K562 (cell line): Measurements from ENCODE around the gene KDELR3. TPM values are rescaled to one million over a fixed set of nuclear protein-coding genes. Genes with fewer than 3 reads are reported as not detected.

ENCODE experiments used
- ATAC-seq: fragments of 200-7000 bp; cut with Tn5 transposase; 3 replicates; pipeline ENCODE4 v1.9.1; 2020; ENCODE audit warnings: moderate library complexity
- BruUV-seq: library from RNA; stranded (reverse); fragments of 400-500 nt; replicated peaks from 2 replicates; lab custom pipeline; 2021; lab: Mats Ljungman, UMichigan
- CTCF ChIA-PET: fragments of 300-600 bp; formaldehyde crosslinking; extraction: SDS; loops from one replicate; lab custom pipeline; 2021; ENCODE audit warnings: low intra/inter-chr PET ratio; lab: Yijun Ruan, JAX
- POLR2A ChIA-PET: fragments of 300-600, 350-650 bp; sonication (Branson Sonifier 250); formaldehyde crosslinking; extraction: SDS; loops from one replicate; lab custom pipeline; 2021; ENCODE audit warnings: antibody characterized with exemption, inconsistent platforms; lab: Yijun Ruan, JAX
- DNase-seq, 4 experiments: peaks; one replicate each; pipeline versions ENCODE4 v3.0.0 to v3.0.0-alpha.2; 2011 to 2018; ENCODE audit warnings: low spot score in 3 of 4, mixed read lengths in 3 of 4; ENCODE audit errors: extremely low read depth in 1 of 4
- FAIRE-seq: peaks from 2 replicates; lab custom pipeline; 2011; peaks lifted over from hg19 to GRCh38; lab: Jason Lieb, UNC
- H2AFZ ChIP-seq: 2 replicates; pipeline ENCODE4 v1.6.0; 2011; ENCODE audit warnings: low read depth, low read length, control low read depth, inconsistent platforms
- H3K27ac ChIP-seq: fragments of 200-600 bp; 3 replicates; pipeline ENCODE4 v1.8.0; 2011; ENCODE audit warnings: low read depth, mild to moderate bottlenecking, control low read depth, inconsistent platforms, low read length, moderate library complexity, mixed read lengths; ENCODE audit errors: extremely low read depth
- H3K27me3 ChIP-seq, 2 experiments: fragments of 300-600 bp in 1 of 2; 2 replicates in 1 of 2; 3 replicates in 1 of 2; pipeline versions ENCODE4 v1.6.0 to v1.8.0; 2011; ENCODE audit warnings: inconsistent platforms in 2 of 2, low read length in 2 of 2, mild to moderate bottlenecking in 1 of 2, mixed read lengths in 1 of 2, moderate library complexity in 1 of 2; ENCODE audit not compliant: control insufficient read depth in 2 of 2, insufficient read depth in 2 of 2
- H3K36me3 ChIP-seq: fragments of 300-600 bp; 3 replicates; pipeline ENCODE4 v1.8.0; 2011; ENCODE audit warnings: mild to moderate bottlenecking, low read length, inconsistent platforms; ENCODE audit not compliant: control insufficient read depth, insufficient read depth
- H3K4me1 ChIP-seq, 2 experiments: fragments of 200-600 bp in 1 of 2; replicated peaks in 1 of 2; 2 replicates in 1 of 2; 3 replicates in 1 of 2; pipeline versions ENCODE4 v1.5.1 to v1.8.0; 2011; ENCODE audit warnings: inconsistent platforms in 2 of 2, low read length in 2 of 2, mild to moderate bottlenecking in 1 of 2, mixed read lengths in 1 of 2, moderate library complexity in 1 of 2; ENCODE audit not compliant: control insufficient read depth in 2 of 2, insufficient read depth in 2 of 2
- H3K4me2 ChIP-seq: 2 replicates; pipeline ENCODE4 v1.6.1; 2011; ENCODE audit warnings: low read length, control low read depth, inconsistent platforms, mixed read lengths; ENCODE audit not compliant: insufficient read depth
- H3K4me3 ChIP-seq: fragments of 200-600 bp; sonication (generic), shearing (Covaris generic); 2 replicates; pipeline ENCODE4 v1.5.1; 2016; ENCODE audit warnings: control low read depth, inconsistent platforms
- H3K79me2 ChIP-seq: fragments of 200-600 bp; 3 replicates; pipeline ENCODE4 v1.8.0; 2011; ENCODE audit warnings: low read length, inconsistent platforms; ENCODE audit not compliant: control insufficient read depth, insufficient read depth
- H3K9ac ChIP-seq, 2 experiments: 2 replicates each; pipeline versions ENCODE4 v1.6.0 to v1.6.1; 2011; ENCODE audit warnings: low read depth in 2 of 2, low read length in 2 of 2, control low read depth in 1 of 2, inconsistent platforms in 1 of 2, mild to moderate bottlenecking in 1 of 2, mixed read lengths in 1 of 2; ENCODE audit not compliant: insufficient read depth in 1 of 2
- H3K9me1 ChIP-seq: one replicate; pipeline ENCODE4 v1.6.0; 2011; ENCODE audit warnings: inconsistent platforms, mild to moderate bottlenecking, low read length, moderate library complexity; ENCODE audit not compliant: control insufficient read depth, insufficient read depth
- H3K9me3 ChIP-seq: replicated peaks from 2 replicates; pipeline ENCODE4 v1.5.1; 2011; ENCODE audit warnings: low read depth, low read length, inconsistent platforms; ENCODE audit not compliant: control insufficient read depth, insufficient read depth
- H4K20me1 ChIP-seq: replicated peaks from 2 replicates; pipeline ENCODE4 v1.6.1; 2011; ENCODE audit warnings: low read length, inconsistent platforms, mixed read lengths; ENCODE audit not compliant: control insufficient read depth, insufficient read depth
- FOXO4 ChIP-seq: fragments of 450-650 bp; formaldehyde crosslinking; IDR thresholded peaks from 2 replicates; pipeline ENCODE4 v1.4.0; 2020; ENCODE audit warnings: mild to moderate bottlenecking, moderate library complexity
- GABPB2 ChIP-seq: fragments of 250-450 bp; sonication (Bioruptor Pico); conservative IDR thresholded peaks from 2 replicates; pipeline ENCODE4 v1.5.1; 2021; ENCODE audit warnings: mild to moderate bottlenecking
- KDM2B ChIP-seq: fragments of 250-450 bp; sonication (Bioruptor Pico); IDR thresholded peaks from 2 replicates; pipeline ENCODE4 v1.8.0; 2021; ENCODE audit warnings: mild to moderate bottlenecking, moderate library complexity
- MAFF ChIP-seq: IDR thresholded peaks from 2 replicates; pipeline ENCODE4 v1.6.1; 2012; ENCODE audit warnings: low read length, improper control_type of control experiment
- MED1 ChIP-seq: sonication (generic); formaldehyde crosslinking; IDR thresholded peaks from 2 replicates; pipeline ENCODE4 v1.8.1; 2023; ENCODE audit warnings: missing genetic modification reagents, borderline replicate concordance
- PTBP1 ChIP-seq: fragments of 200-400 bp; formaldehyde crosslinking; IDR thresholded peaks from 2 replicates; pipeline ENCODE4 v1.6.1; 2017; ENCODE audit warnings: low read depth, low read length
- SMAD3 ChIP-seq: fragments of 450-650 bp; formaldehyde crosslinking; conservative IDR thresholded peaks from 2 replicates; pipeline ENCODE4 v1.4.0; 2020; ENCODE audit warnings: mild to moderate bottlenecking
- SNRNP70 ChIP-seq: fragments of 200-400 bp; formaldehyde crosslinking; optimal IDR thresholded peaks from 2 replicates; pipeline ENCODE3; 2017; ENCODE audit warnings: low read depth, low read length
- TEAD1 ChIP-seq, 2 experiments: fragments of 450-650 bp in 1 of 2; sonication (generic) in 1 of 2; formaldehyde crosslinking; IDR thresholded peaks; 2 replicates each; pipeline versions ENCODE4 v1.4.0 to v1.8.0; 2020 to 2022; ENCODE audit warnings: mild to moderate bottlenecking in 2 of 2, missing genetic modification reagents in 1 of 2
- TGIF2 ChIP-seq: sonication (generic); formaldehyde crosslinking; IDR thresholded peaks from 2 replicates; pipeline ENCODE4 v1.8.1; 2022; ENCODE audit warnings: mild to moderate bottlenecking, missing genetic modification reagents, moderate library complexity
- TSHZ1 ChIP-seq: fragments of 250-450 bp; sonication (Bioruptor Pico); IDR thresholded peaks from 2 replicates; pipeline ENCODE4 v1.4.0; 2020; ENCODE audit warnings: mild to moderate bottlenecking, moderate library complexity
- ZNF143 ChIP-seq: sonication (generic); formaldehyde crosslinking; IDR thresholded peaks from 2 replicates; pipeline ENCODE4 v1.9.0; 2022; ENCODE audit warnings: mild to moderate bottlenecking, missing genetic modification reagents
- ZNF431 ChIP-seq: sonication (generic); formaldehyde crosslinking; IDR thresholded peaks from 2 replicates; pipeline ENCODE4 v1.8.0; 2022; ENCODE audit warnings: mild to moderate bottlenecking, missing genetic modification reagents
- WGBS: fragments of 100-300 bp; shearing (Covaris generic); methylation state at CpG from one replicate; pipeline ENCODE4 v1.1.6; 2016; ENCODE audit warnings: low coverage, mixed read lengths; ENCODE audit not compliant: insufficient coverage; ENCODE audit errors: missing lambda C conversion rate; 5-methylcytosine and 5-hydroxymethylcytosine counted together
- in situ Hi-C: fragments of 300-500 bp; cut with MboI; formaldehyde crosslinking; loops from 4 replicates; pipeline ENCODE4 v1.15.0; 2018; ENCODE audit warnings: inconsistent platforms, mixed read lengths
- intact Hi-C: fragments of 100-400 bp; cut with micrococcal nuclease; formaldehyde crosslinking; loops from 2 replicates; pipeline ENCODE4 v1.14.2; 2022
- polyA plus RNA-seq, 8 experiments: library from polyadenylated mRNA; depleted of rRNA in 4 of 8; stranded (reverse) in 5 of 8; unstranded in 3 of 8; fragments of >200 nt; fragmentation: Nextera tagmentation in 2 of 8; fragmentation: Illumina TruSeq in 1 of 8; extraction: Ambion mirVana in 2 of 8; extraction: Trizol in 1 of 8; gene quantifications; 2 replicates each; pipeline versions ENCODE4 v1.2.1 to v1.2.3, GENCODE V29; 2011 to 2014; ENCODE audit warnings: inconsistent platforms in 1 of 8, missing spikeins in 1 of 8
- total RNA-seq, 7 experiments: library from RNA; depleted of rRNA in 6 of 7; stranded (reverse); fragments of >200 nt in 6 of 7; fragmentation: Illumina TruSeq in 2 of 7; extraction: Trizol in 2 of 7; gene quantifications; 2 replicates each; pipeline versions ENCODE4 v1.2.1 to v1.2.3, GENCODE V29; 2011 to 2021; ENCODE audit warnings: low replicate concordance in 1 of 7
- TF ChIP-seq, protein P1 (sequence below): sonication (generic); formaldehyde crosslinking; IDR thresholded peaks from 2 replicates; pipeline ENCODE4 v1.4.0; 2020; ENCODE audit warnings: mild to moderate bottlenecking, missing genetic modification reagents

Gene KDELR3
- total and polyA plus RNA-seq, 9 of the 15 experiments (the other 6 are each of a cell fraction or from before 2014, with no cell fraction given), result 7.1 to 44.8 (median 9.6) TPM

DNA sequence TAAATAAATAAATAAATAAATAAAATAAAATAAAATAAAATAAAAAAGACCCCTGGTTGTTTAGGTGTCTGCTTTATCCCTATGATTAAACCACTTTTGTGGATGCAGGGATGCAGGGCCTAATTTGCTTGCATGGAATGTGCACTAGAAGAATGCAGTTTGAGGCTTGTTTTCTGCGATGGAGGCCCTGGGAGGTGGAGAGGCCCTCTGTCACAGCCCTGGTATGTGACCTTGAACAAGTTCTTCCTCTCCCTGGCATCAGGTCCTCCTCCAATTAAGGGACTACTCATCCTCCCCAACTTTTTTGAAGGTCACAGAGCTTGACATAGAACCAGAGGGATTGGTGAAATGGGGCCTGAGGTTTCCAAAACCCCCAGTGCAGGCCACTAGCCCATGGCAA lies 35.6 kb upstream of the KDELR3 start (continued):
- TF ChIP-seq MED1 (CRISPR knock-in tag), result no peak
- no peak for TF ChIP-seq ZNF431 (CRISPR knock-in tag)
- TF ChIP-seq PTBP1, result no peak

DNA sequence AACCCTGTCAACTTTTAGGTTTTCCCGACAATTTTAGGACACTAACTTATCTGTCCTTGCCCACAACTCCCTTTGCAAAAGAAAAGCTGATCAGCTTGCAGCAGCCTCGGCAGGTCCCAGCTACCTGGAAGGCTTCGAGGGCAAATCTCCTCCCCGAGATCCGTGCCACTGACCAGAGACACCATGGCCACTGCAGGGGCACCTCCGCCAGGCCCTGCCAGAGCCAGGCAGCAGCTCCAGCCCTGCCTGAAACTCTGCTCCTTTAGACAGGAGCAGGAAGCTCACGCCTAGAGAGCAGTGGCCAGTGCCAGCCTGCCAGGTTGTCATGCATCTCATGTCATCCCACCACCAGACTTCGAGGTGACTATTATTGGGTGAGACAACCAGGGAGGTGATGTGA lies 34.0 kb upstream of the KDELR3 start:
- Histone ChIP-seq H3K4me2 (no peak overlapping the region), H3K27ac (no peak overlapping the region), H3K9me3 (no peaks in the 10 kb centered on the region), H3K4me3 (no peak overlapping the region), H3K4me1 (peaks cover 0 to 4% of the 10 kb centered on the region in 2 experiments; a peak in 1 of 5 replicates), H3K36me3 (no peaks in the 10 kb centered on the region), H4K20me1 (no peaks in the 10 kb centered on the region), H2AFZ (no peak overlapping the region), H3K9me1 (no peaks in the 10 kb centered on the region), H3K27me3 (no peaks in the 10 kb centered on the region; a peak in 1 of 5 replicates), H3K79me2 (no peaks in the 10 kb centered on the region), H3K9ac (no peak overlapping the region; a peak in 1 of 4 replicates)
- FAIRE-seq (no peak), ATAC-seq (no peak), DNase-seq (no peak)
- BruUV-seq, result no TSS peak
- in situ Hi-C loops (no loop called here), intact Hi-C loops (no loop called here)
- WGBS, result 10% methylated on average over 7 of the region's 8 CpGs
- POLR2A ChIA-PET, result interaction anchor here (0.8 kb wide), 1 partner anchor 12 kb away, joined by 3 read pairs; no protein-coding TSS in a partner anchor
- no peak for TF ChIP-seq FOXO4 (CRISPR knock-in tag)
- TF ChIP-seq TSHZ1 (CRISPR knock-in tag), result no peak
- no peak for TF ChIP-seq ZNF143 (CRISPR knock-in tag)
- TF ChIP-seq KDM2B (CRISPR knock-in tag), result no peak
- TF ChIP-seq SMAD3 (CRISPR knock-in tag), result no peak
- no peak for TF ChIP-seq MAFF
- no peak for TF ChIP-seq GABPB2 (CRISPR knock-in tag)
- TF ChIP-seq TEAD1 (CRISPR knock-in tag; IDR thresholded peaks at IDR 0.05), result no peak
- TF ChIP-seq TGIF2 (CRISPR knock-in tag), result no peak
- TF ChIP-seq, protein P1, sequence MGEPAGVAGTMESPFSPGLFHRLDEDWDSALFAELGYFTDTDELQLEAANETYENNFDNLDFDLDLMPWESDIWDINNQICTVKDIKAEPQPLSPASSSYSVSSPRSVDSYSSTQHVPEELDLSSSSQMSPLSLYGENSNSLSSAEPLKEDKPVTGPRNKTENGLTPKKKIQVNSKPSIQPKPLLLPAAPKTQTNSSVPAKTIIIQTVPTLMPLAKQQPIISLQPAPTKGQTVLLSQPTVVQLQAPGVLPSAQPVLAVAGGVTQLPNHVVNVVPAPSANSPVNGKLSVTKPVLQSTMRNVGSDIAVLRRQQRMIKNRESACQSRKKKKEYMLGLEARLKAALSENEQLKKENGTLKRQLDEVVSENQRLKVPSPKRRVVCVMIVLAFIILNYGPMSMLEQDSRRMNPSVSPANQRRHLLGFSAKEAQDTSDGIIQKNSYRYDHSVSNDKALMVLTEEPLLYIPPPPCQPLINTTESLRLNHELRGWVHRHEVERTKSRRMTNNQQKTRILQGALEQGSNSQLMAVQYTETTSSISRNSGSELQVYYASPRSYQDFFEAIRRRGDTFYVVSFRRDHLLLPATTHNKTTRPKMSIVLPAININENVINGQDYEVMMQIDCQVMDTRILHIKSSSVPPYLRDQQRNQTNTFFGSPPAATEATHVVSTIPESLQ (CRISPR knock-in tag), result no peak
- TF ChIP-seq SNRNP70, result no peak
- CTCF ChIA-PET, result no interaction called here
